GM19240 (cell line): ENCODE measurements around the gene JAGN1.
"Not testable (repeated sequence)": the region's sequence is repeated elsewhere in the genome, so short reads cannot be mapped to it uniquely, and the experiment has no call there.

Source experiments
- DNase-seq: peaks from one replicate; pipeline ENCODE4 v3.0.0; 2011; ENCODE audit warnings: low spot score; ENCODE audit not compliant: insufficient read length

JAGN1 gene

DNA sequence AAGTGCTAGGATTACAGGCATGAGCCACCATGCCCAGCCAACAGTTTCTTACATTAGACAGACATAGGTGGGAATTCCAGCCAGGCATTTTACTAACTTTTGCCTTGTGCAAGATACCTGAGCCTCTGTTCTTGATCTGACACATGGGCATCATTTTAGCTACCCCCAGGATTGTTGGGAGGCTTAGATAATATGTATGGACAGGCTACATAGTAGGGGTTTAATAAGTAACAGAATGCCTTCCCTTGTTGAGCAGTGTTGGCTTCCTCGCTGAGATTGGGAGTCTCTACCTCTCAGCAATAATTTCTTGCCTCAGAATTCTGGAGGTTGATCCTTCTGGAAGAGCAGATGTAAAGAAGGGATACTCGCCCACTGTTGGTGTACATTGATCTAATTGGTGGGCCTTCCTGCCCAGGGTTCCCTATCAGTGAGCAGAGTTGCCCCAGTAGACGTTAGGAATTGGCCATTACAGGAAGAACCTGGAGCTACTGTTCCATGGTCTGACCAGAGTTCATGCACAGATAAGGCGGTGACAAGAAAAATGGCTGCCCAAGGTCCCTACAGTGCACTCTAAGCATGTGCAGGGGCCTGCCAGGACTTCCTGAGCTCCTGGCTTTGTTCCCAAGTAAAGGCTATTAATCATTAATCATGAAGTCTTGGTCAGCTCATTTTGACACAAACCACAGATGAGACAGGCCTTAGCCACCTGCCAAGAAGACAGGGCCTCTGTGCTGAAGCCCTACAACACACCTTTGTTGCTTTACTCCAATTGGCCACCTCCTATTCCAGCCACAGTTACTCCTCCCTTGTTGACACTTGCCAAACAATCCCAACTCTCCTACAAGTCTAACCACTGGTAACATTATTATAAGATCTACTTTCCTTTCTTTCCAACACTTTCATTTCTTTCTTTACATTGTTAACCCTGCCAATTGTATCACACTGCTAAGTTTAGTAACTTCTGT is 7.3 kb downstream of the JAGN1 start:
- DNase-seq = no peak

DNA sequence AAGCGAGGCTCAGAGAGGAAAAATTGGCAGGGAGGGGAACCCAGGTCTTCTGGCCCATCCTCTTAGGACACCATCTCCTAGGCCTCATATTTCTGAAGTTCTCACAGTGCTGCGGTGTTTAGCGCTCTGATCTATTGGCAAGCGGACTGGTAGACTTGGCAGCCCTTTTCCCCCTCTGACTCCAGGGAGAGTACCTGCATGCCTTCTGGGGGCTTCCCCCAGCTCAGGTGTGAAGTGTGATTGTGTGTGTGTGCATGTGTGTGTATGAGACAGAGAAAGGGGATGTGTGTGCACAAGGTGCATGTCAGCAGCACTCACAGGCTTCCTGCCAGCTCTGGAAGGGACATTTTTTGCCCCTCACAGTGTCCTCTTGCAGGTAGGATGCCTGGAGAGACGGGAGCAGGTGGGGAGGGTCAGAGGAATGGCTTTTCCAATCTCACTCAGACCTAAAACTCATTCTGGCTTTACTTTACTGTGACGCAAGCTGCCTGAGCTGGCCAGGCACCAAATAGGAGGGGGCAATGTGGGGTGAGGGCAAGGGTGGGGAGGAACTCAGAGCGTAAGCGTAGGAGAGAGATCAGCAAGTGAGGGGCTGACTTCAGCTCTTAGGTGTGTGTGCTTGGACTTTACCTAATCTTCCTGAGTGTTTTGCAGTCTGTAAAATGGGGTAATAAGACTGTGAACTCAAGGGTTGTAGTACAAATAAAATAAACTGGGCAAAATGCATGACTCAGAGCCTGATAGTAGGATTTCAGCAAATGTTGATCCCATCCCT is 8.2 kb downstream of the JAGN1 start:
- DNase-seq = no peak

DNA sequence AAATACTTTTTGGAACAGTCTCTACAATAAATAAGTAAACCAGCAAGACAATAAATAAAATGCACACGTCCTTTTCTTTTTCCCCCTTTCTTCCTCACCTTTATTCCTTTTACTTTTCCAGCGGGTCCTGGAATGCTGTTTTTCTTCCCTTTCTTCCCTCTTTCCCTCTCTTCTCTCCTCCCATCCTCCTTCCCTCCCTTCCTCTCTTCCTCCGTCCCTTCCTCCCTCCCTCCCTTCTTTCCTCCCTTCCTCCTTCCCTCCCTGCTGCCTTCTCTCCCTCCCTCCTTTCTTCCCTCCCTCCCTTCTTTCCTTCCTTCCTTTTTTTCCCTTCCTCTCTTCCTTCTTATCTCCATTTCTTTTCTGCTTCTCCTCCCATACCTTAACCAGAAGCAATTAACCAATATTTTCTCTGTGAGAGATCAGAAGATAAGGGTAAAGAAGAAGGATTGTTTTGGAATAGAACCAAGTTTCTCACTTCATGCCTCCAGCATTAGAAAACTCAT is 8.9 kb downstream of the JAGN1 start:
- DNase-seq = no peak

DNA sequence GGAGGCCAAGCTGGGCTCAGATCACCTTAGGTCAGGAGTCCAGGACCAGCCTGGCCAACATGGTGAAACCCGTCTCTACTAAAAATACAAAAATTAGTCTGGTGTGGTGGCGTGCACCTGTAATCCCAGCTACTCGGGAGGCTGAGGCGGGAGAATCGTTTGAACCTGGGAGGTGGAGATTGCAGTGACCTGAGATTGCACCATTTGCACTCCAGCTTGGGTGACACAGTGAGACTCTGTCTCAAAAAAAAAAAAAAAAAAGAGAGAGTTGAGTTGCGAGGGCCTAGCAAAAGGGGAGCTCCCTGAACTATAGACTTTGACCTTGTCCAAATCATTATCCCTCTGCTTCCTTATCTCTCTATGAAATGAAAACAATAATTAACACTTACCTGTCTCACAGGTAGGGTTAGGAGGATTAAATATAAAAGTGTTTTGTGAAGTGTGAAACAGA is 10.6 kb downstream of the JAGN1 start:
- DNase-seq = not testable (repeated sequence)

DNA sequence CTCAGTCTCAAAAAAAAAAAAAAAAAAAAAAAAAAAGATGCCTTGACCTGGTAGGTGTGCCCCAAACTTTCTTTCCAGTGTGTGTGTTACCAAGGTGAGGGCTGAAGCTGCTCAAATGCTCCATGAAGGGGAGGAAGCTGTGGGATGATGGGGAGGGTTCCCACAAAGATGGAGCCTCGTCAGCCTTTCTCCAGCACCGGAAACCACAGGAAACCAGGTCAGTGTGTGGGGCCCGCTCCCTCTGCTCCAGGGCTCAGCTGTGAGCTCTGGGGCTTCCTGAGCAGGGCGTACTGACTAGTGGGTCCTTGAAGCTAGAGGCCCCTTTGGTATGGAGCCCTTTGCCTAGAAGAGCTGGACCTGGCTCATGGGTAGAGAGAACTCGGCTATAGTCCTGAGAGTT is 11.6 kb downstream of the JAGN1 start:
- DNase-seq = no peak

DNA sequence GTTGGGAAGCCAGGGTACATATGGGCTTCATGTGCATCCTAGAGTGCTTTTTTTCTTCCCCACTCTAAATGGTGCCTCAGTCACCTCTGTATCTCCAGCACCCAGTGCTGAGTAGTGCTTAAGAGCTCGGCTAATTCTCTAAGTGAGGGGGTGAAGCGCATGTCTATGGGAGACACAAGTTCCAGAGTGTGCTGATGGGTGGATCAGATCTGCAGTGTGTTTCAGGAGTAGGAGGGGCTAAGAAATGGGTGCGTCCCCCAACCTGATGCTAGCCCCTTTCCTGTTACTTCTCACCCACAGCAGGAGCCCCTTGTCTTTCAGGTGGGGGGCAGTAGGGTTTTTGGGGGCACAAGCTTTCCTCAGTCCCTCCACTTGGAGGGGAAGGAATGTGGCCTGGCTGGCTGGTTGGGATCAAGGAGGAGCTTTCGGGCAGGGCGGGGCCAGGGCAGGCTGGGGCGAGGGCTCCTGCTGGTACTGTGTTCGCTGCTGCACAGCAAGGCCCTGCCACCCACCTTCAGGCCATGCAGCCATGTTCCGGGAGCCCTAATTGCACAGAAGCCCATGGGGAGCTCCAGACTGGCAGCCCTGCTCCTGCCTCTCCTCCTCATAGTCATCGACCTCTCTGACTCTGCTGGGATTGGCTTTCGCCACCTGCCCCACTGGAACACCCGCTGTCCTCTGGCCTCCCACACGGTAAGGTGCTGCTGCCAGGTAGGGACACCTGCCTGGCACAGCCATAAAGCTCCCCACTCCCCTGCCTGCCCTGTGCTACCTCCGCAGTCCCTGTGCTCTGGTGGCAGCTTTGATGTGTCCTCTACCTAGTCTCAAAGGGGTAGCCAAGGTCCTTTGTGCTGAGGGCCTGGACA is 12.2 kb downstream of the JAGN1 start, which contains the start of gene IL17RE:
TSS of gene IL17RE (plus strand) at position 477 of the 866 bp plus-strand sequence. CDS start at position 562, 85 bp downstream.
- DNase-seq = no peak

DNA sequence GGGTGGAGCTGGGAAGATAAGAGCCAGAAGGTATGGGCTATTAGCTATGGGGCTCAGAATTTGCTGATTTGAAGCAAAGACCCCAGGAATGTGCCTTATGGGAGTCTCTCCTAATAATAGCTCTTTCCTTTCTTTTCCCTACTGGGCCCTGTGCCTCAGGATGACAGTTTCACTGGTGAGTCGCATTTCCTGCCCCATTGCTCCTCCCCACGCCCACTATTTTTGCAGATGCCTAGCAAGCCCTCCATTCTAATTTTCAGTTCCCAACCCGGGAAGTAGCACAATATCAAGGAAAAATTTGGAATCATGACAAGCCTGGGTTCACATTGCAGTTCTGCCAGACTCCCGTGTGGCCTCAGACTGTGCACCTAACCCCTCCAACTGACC is 12.8 kb downstream of the JAGN1 start:
- no peak for DNase-seq

DNA sequence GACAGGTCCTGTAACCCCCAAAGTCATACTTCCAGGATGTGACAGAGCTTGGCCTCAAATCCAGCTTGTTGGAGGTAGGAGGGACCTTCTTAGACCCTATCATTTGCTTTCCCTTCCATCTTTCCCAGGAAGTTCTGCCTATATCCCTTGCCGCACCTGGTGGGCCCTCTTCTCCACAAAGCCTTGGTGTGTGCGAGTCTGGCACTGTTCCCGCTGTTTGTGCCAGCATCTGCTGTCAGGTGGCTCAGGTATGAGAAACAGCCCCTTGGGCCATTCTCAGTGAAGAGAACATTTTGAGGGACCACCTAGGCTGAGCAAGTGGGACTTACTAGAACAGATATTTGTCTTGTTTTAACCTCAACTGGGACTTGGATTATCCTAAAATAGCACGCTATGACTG is 13.5 kb downstream of the JAGN1 start:
- no peak for DNase-seq

DNA sequence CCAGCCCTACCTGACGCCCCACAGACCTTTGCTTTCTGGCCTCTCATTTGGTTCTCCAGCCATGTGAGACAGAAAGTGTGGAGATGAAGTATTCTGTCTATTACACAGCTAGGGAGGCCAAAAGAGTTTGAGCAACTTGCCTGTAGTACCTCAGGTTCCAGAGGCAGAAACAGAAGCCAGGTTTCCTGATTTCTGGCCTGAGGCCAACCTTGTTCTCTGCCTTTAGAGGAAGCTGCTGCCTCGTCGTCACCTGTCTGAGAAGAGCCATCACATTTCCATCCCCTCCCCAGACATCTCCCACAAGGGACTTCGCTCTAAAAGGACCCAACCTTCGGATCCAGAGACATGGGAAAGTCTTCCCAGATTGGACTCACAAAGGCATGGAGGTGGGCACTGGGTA is 16.1 kb downstream of the JAGN1 start:
- DNase-seq = no peak

DNA sequence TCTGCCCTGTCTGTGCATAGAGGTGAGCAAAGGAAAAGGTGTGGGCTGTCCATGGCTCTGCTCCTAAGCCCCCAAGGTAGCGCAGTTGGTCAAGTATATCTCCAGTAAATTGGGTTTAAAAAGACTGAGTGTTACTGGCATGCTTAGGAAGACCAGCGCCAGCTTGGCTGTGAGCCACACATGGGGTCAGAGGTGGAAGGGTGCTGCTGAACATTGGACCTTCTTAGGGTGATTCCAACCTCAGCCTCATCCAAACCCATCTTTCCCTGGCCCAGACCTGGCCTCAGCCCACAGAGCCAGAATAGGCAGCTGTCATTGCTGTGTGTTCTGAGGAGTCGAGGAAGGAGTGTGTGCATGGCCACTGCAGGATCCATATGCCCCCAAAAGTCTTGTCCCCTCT is 17.9 kb downstream of the JAGN1 start:
- DNase-seq = no peak

DNA sequence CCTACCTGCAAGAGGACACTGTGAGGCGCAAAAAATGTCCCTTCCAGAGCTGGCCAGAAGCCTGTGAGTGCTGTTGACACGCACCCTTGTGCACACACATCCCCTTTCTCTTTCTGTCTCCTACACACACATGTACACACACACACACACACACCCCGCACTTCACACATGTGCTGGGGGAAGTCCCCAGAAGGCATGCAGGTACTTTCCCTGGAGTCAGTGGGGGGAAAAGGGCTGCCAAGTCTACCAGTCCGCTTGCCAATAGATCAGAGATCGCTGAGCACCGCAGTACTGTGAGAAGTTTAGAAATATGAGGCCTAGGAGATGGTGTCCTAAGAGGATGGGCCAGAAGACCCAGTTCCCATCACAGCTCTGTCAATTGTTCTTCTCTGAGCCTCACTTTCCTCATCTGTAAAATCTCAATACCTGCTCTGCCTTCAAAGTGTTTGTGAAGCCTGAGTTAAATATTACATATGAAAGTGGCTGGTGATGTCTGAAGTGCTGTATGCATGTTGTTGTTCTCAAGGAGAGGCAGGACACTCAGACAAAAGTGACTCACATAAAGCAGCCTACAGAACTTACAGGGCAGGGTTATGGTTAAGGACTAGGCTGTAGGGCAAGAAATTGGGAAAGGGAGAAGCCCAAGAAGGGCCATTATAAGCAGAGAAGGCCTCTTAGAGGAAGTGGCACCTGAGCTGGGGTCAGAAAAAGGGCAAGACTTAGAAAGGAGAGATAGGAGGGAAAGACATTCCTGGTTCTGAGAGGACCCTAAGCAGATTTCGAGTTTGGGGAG is 19.0 kb downstream of the JAGN1 start:
- no peak for DNase-seq

DNA sequence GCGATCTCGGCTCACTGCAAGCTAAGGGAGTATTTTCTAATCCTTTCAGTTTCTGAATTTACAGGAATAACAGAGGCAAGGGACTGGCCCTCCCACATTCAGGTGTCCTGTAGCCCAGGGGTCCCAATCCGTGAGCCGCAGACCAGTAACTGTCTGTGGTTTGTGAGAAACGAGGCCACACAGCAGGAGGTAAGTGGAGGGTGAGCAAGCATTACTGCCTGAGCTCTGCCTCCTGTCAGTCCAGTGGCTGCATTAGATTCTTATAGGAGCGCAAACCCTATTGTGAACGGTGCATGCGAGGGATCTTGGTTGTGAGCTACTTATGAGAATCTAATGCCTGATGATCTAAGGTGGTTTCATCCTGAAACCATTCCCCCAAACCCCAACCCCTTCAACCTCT is 21.5 kb downstream of the JAGN1 start:
- DNase-seq = no peak

DNA sequence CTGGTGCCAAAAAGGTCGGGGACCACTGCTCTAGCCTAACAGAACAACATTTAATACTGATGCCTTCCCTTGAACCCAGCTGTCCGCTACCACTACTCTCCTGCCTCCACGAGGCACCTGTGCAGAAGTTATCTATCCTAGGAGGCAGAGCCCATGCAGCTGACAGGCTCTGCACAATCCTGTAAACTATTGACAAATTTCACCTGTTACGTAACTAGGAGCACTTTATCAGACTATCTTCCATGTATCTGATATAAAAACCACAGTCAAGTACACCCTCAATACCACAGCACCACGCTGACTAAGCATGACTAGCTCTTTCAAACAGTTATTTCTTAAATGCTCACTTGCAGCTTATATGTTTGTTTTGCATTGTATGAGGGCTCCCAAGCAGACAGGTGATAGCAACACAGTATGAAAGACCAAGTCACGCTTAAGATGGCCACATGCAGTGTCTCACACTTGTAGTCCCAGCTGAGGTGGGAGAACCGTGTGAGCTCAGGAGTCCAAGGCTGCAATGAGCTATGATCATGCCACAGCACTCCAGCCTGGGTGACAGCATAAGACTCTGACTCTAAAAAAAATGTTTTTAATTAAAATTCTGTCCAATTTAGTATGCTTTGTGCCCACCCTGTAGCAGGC is 22.0 kb downstream of the JAGN1 start:
- DNase-seq = no peak

DNA sequence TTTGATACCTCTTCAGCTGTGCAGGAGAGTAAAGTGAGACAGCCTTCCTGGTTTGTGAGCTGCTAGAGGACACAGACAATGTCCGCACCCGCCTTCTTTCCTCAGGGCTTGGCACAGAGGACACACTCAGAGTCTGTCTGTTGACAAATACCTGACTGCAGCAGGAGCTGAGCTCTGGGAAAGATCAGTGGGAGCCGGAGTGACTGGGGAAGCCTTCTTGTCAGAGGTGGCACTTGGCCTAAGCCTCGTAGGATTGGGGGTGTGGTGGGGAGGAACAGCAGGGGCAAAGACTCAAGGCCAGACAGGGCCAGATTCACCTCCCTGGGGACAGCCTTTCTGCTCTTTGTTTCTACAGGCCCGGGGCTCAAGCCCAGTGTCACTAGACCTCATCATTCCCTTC is 23.2 kb downstream of the JAGN1 start:
- DNase-seq = no peak

DNA sequence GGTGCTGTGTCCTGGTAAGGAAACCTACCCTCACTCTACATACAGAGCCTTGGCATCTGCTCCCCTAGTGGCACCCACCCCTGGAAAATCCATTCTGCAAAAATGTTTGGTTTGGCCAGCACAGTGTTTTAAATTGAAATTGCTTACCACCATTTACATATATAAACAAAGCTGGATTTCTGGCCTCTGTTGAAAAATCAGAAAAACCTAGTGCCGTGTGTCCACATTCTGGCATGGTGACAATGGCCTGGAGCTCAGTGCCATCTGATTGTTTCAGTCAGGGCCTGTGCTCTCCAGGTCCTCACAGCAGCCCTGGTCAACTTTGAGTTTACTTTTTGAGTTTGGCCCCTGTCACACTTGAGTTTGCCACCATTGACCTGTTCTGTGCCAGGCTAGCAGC is 23.6 kb downstream of the JAGN1 start:
- no peak for DNase-seq

DNA sequence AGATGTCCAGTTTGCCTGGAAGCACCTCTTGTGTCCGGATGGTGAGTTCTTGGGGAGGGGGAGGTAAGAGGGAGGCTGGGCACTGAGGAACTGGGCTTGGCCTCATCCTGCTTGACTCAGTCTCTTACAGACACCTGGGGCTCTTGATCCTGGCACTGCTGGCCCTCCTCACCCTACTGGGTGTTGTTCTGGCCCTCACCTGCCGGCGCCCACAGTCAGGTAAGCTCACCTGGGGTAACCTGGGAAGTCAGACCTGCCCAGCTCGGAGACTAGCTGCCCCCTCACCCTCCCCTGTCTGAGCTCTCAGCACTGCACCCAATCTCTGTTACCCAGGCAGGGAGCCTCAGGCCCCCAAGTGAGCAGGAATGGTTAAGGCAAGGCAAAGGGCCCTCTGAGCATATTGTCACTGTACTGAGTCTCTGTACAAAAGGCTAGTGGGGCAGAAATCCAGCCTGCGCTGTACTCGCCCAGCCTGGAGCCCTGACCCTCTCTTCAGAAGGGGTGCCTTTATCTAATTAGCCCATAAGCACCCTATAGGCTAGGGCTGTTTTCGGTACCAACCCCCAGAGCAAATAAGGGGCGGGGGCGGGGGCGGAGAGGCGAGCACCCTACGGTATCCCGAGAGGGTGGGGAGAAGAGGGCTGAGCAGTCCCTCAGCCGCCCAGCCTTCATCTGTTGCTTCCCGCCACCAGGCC is 24.3 kb downstream of the JAGN1 start:
- no peak for DNase-seq

DNA sequence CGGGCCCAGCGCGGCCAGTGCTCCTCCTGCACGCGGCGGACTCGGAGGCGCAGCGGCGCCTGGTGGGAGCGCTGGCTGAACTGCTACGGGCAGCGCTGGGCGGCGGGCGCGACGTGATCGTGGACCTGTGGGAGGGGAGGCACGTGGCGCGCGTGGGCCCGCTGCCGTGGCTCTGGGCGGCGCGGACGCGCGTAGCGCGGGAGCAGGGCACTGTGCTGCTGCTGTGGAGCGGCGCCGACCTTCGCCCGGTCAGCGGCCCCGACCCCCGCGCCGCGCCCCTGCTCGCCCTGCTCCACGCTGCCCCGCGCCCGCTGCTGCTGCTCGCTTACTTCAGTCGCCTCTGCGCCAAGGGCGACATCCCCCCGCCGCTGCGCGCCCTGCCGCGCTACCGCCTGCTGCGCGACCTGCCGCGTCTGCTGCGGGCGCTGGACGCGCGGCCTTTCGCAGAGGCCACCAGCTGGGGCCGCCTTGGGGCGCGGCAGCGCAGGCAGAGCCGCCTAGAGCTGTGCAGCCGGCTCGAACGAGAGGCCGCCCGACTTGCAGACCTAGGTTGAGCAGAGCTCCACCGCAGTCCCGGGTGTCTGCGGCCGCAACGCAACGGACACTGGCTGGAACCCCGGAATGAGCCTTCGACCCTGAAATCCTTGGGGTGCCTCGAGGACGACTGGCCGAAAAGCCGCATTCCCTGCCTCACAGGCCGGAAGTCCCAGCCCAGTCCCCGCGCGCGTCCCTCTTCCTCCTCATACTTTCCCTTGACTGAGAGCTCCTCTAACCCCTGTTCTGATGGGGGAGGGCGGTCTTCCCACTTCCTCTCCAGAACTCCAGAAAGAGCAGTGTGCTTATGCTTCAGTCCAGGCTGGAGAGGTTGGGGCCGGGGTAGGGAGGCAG is 25.1 kb downstream of the JAGN1 start:
- DNase-seq = no peak

DNA sequence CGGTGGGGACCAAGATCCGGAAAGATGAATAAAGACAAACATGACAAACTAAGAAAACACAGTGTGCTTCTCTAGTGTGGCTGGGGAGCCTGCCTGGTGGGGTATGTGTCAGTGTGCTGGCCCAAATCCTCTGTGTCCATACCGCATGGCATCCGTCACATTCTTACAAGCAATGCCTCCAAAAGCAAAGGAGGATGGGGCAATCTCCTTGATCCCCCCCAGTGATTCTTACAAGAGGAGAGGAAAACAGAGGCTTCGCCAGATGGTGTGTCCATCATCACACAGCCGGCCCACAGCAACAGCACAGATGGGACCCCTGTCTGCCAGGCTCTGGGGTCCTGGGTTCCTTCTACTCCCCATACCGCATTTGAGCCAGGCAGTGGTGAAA is 25.9 kb downstream of the JAGN1 start:
- no peak for DNase-seq
